Measurements from ENCODE around the gene BCOR.

DNA sequence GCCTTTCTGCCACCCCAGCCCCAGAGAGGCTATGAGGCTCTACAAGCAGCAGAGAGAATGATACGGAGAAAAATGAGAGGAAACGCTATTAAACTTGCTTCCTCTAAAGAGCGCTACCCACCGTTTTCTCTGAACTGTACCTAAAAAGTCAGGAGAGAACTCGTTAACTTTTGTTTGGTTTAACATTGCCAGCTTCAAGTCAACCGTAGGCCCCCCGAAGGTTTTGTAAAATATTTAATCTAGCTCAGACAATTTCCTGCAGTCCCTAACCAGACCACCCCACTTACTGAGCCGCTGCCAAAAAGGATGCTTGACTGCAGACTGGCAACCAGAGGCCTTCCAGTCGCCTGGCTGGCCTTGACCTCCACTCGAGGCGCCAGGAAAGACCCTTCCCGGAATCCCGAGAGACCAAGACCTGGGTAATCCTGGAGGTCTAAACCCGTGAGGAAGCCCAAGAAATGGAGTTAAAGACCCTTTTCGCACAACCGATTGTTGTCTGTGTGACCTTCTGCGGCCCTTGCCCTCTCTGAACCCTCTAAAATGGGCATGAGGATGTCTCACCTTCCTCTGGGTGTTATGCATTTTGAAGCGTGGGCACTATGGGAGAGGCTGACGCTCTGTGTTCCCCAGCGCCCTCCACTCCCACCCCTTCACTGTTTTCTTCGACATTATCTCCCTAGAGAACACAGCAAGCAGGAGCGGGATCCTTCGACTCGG is 86.3 kb downstream of the BCOR start:
- TF ChIP-seq, protein P1, sequence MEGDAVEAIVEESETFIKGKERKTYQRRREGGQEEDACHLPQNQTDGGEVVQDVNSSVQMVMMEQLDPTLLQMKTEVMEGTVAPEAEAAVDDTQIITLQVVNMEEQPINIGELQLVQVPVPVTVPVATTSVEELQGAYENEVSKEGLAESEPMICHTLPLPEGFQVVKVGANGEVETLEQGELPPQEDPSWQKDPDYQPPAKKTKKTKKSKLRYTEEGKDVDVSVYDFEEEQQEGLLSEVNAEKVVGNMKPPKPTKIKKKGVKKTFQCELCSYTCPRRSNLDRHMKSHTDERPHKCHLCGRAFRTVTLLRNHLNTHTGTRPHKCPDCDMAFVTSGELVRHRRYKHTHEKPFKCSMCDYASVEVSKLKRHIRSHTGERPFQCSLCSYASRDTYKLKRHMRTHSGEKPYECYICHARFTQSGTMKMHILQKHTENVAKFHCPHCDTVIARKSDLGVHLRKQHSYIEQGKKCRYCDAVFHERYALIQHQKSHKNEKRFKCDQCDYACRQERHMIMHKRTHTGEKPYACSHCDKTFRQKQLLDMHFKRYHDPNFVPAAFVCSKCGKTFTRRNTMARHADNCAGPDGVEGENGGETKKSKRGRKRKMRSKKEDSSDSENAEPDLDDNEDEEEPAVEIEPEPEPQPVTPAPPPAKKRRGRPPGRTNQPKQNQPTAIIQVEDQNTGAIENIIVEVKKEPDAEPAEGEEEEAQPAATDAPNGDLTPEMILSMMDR (conservative IDR thresholded peaks at IDR 0.05 in 1 of 2, IDR thresholded peaks at IDR 0.05 in 1 of 2; ENCODE audit: extremely low read depth in 1 of 2, insufficient read depth in 1 of 2, low read depth in 1 of 2, low read length in 2 of 2) = no peak
- TF ChIP-seq EZH2 (IDR thresholded peaks at IDR 0.05; ENCODE audit: borderline replicate concordance, low read length) = no peak
